Upper lobe of left lung (tissue), 4 donors: ENCODE measurements around the gene ADAM12.

Experiments
- EP300 ChIP-seq, 4 donors: sonication (generic); formaldehyde crosslinking; IDR thresholded peaks; one replicate each; pipeline ENCODE4 v1.5.1; 2017; ENCODE audit warnings: antibody characterized with exemption in 4 of 4, control low read depth in 2 of 4
- POLR2A ChIP-seq, 4 donors: fragments of 450-650 bp; IDR thresholded peaks; one replicate each; pipeline ENCODE4 v1.5.1; 2016 to 2017; ENCODE audit warnings: antibody characterized with exemption in 4 of 4, mild to moderate bottlenecking in 2 of 4
- POLR2AphosphoS5 ChIP-seq, 2 donors: sonication (generic); formaldehyde crosslinking; IDR thresholded peaks; one replicate each; pipeline ENCODE4 v1.5.1; 2017; ENCODE audit warnings: antibody characterized with exemption in 2 of 2
- TF ChIP-seq, protein P1 (sequence below), 6 experiments: fragments of 450-650 bp in 4 of 6; fragments of 200-600 bp in 2 of 6; sonication (generic) in 2 of 6; IDR thresholded peaks; one replicate each; pipeline ENCODE4 v1.5.1; 2016 to 2019; ENCODE audit warnings: antibody characterized with exemption in 6 of 6

DNA sequence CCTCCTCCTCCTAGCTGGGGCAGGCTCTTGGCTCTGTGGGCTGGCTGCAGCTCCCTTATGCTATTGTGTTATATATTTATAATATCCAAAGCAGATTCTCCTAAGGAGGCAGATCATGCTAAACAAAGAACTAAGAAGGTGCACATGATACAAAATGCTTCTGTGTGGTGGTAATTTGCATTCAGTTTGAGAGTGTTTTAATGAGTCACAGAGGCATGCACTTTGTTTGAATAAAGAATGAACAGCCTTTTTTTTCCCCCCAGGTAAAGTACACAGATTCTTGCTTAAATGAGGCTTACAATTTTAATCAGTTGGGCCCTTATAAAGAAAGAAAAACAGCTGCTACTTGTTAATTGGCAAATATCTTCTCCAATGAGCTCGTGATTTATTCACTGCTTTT lies 396.9 kb downstream of the ADAM12 start:
- TF ChIP-seq, protein P1, sequence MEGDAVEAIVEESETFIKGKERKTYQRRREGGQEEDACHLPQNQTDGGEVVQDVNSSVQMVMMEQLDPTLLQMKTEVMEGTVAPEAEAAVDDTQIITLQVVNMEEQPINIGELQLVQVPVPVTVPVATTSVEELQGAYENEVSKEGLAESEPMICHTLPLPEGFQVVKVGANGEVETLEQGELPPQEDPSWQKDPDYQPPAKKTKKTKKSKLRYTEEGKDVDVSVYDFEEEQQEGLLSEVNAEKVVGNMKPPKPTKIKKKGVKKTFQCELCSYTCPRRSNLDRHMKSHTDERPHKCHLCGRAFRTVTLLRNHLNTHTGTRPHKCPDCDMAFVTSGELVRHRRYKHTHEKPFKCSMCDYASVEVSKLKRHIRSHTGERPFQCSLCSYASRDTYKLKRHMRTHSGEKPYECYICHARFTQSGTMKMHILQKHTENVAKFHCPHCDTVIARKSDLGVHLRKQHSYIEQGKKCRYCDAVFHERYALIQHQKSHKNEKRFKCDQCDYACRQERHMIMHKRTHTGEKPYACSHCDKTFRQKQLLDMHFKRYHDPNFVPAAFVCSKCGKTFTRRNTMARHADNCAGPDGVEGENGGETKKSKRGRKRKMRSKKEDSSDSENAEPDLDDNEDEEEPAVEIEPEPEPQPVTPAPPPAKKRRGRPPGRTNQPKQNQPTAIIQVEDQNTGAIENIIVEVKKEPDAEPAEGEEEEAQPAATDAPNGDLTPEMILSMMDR (IDR thresholded peaks at IDR 0.05): no peak
- no peak for TF ChIP-seq POLR2A (IDR thresholded peaks at IDR 0.05)
- TF ChIP-seq EP300 (IDR thresholded peaks at IDR 0.05): no peak
- no peak for TF ChIP-seq POLR2AphosphoS5 (IDR thresholded peaks at IDR 0.05)
